HG03045 (cell line): ENCODE measurements around the gene PPP1R15A.
A peak's percentile ranks its signal among the peaks of the same experiment; 100 is the strongest.
"Not testable (repeated sequence)": the region's sequence is repeated elsewhere in the genome, so short reads cannot be mapped to it uniquely, and the experiment has no call there.

Source experiments
- ATAC-seq: cut with Tn5 transposase; IDR thresholded peaks from one replicate; pipeline ENCODE4 v1.9.1; 2021; ENCODE audit warnings: mild to moderate bottlenecking, moderate library complexity; ENCODE audit not compliant: unreplicated experiment

PPP1R15A gene

GRCh38 chr19:48879025-48879637 is 6.9 kb downstream of the PPP1R15A start:
- ATAC-seq: no peak

GRCh38 chr19:48879696-48880095 is 7.5 kb downstream of the PPP1R15A start:
- not testable (repeated sequence) for ATAC-seq

- no peak for ATAC-seq
These were observed 9.8 kb downstream of the PPP1R15A start for GRCh38 chr19:48881741-48882657.

GRCh38 chr19:48883726-48884125 is 11.5 kb downstream of the PPP1R15A start:
- ATAC-seq: no peak

- no peak for ATAC-seq
These were observed 15.8 kb downstream of the PPP1R15A start for GRCh38 chr19:48887861-48888612.

GRCh38 chr19:48889496-48889895 is 17.3 kb downstream of the PPP1R15A start:
- not testable (repeated sequence) for ATAC-seq

GRCh38 chr19:48890551-48890950 is 18.3 kb downstream of the PPP1R15A start:
- ATAC-seq: no peak

GRCh38 chr19:48895226-48895625 is 23.0 kb downstream of the PPP1R15A start:
- no peak for ATAC-seq

- no peak for ATAC-seq
These were observed 24.0 kb downstream of the PPP1R15A start for GRCh38 chr19:48896191-48896720.

GRCh38 chr19:48897181-48897580 is 25.0 kb downstream of the PPP1R15A start:
- no peak for ATAC-seq

- not testable (repeated sequence) for ATAC-seq
These were observed 27.1 kb downstream of the PPP1R15A start for GRCh38 chr19:48899386-48899749.

- peak; percentile 88 for ATAC-seq
These were observed 27.7 kb downstream of the PPP1R15A start, which contains the start of gene NUCB1 for GRCh38 chr19:48899781-48900476. NUCB1 (plus strand) TSS chr19:48900312; CDS start chr19:48900797, 485 bp downstream.

GRCh38 chr19:48900477-48901406 is 28.5 kb downstream of the PPP1R15A start:
- ATAC-seq: no peak

GRCh38 chr19:48902291-48902690 is 30.1 kb downstream of the PPP1R15A start:
- not testable (repeated sequence) for ATAC-seq

GRCh38 chr19:48903788-48904187 is 31.6 kb downstream of the PPP1R15A start:
- ATAC-seq: not testable (repeated sequence)

GRCh38 chr19:48905664-48906063 is 33.4 kb downstream of the PPP1R15A start:
- ATAC-seq: no peak

- ATAC-seq: no peak
These were observed 34.1 kb downstream of the PPP1R15A start for GRCh38 chr19:48906324-48906723.

- ATAC-seq: no peak
These were observed 35.5 kb downstream of the PPP1R15A start for GRCh38 chr19:48907671-48908070.

GRCh38 chr19:48909424-48910077 is 37.3 kb downstream of the PPP1R15A start:
- not testable (repeated sequence) for ATAC-seq
